ENCODE measurements around the gene OS9.
A peak's percentile ranks its signal among the peaks of the same experiment; 100 is the strongest.
"Not testable (repeated sequence)": the region's sequence is repeated elsewhere in the genome, so short reads cannot be mapped to it uniquely, and the experiment has no call there.

The OS9 gene

DNA sequence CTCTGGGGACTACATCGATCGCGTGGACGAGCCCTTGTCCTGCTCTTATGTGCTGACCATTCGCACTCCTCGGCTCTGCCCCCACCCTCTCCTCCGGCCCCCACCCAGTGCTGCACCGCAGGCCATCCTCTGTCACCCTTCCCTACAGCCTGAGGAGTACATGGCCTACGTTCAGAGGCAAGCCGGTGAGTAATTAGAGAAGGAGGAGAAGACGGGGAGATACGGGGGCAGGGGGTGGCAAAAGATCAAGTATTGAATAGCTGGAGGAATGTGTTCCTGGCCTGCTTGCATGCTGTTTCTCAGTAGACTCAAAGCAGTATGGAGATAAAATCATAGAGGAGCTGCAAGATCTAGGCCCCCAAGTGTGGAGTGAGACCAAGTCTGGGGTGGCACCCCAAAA is 21.9 kb downstream of the OS9 start:
- Mint-ChIP-seq H3K36me3 (peaks cover 91% of the 10 kb centered on the region), H3K27ac (peak overlapping the region; percentile 61), H3K9me3 (no peaks in the 10 kb centered on the region), H3K4me1 (peaks cover 5% of the 10 kb centered on the region), H3K4me3 (no peak overlapping the region)
- no peak for DNase-seq (ENCODE audit: low spot score in 2 of 2)
- ATAC-seq, result no peak

DNA sequence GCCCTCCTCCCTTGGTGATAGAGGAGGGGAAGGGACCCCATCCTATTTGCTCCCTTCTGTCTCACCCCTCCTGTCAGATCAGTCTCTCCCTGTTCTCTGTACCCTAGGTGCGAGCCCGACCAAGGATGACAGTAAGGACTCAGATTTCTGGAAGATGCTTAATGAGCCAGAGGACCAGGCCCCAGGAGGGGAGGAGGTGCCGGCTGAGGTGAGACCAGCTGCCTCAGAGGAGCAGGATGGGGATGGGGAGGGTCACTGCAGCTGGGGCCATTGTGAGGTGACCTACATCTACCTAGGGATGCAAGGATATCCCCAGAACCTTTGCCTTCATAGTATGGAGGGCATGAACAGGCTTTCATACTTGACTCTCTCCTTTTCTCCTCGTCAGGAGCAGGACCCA is 22.4 kb downstream of the OS9 start:
- Mint-ChIP-seq H3K4me3 (no peak overlapping the region), H3K36me3 (peaks cover 91% of the 10 kb centered on the region), H3K4me1 (peaks cover 5% of the 10 kb centered on the region), H3K27ac (peak overlapping the region; percentile 61), H3K9me3 (no peaks in the 10 kb centered on the region)
- ATAC-seq (no peak), DNase-seq (ENCODE audit: low spot score in 2 of 2) (no peak)

DNA sequence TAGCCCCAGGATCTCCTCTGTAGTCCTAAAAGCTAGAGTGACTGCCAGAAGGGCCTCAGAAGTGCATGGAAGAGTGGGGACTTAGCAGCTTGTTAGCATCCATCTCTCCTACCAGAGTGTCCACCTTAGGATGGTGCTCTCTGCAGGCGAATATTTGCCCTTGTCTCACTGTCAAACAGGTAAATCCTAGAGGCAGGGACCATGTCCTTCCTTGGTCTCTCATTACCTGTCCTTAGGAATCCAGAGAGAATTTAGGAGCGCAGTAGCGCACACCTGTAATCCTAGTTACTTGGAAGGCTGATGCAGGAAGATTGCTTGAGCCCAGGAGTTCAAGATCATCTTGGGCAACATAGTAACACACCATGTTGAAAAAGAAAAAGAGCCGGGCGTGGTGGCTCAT is 23.2 kb downstream of the OS9 start:
- H3K4me1 Mint-ChIP-seq, result peaks cover 12% of the 10 kb centered on the region
- peaks cover 91% of the 10 kb centered on the region for H3K36me3 Mint-ChIP-seq
- no peak for ATAC-seq
- H3K27ac Mint-ChIP-seq, result peak overlapping the region; percentile 72
- no peak for DNase-seq (ENCODE audit: low spot score in 2 of 2)
- no peak overlapping the region for H3K4me3 Mint-ChIP-seq
- H3K9me3 Mint-ChIP-seq, result no peaks in the 10 kb centered on the region

DNA sequence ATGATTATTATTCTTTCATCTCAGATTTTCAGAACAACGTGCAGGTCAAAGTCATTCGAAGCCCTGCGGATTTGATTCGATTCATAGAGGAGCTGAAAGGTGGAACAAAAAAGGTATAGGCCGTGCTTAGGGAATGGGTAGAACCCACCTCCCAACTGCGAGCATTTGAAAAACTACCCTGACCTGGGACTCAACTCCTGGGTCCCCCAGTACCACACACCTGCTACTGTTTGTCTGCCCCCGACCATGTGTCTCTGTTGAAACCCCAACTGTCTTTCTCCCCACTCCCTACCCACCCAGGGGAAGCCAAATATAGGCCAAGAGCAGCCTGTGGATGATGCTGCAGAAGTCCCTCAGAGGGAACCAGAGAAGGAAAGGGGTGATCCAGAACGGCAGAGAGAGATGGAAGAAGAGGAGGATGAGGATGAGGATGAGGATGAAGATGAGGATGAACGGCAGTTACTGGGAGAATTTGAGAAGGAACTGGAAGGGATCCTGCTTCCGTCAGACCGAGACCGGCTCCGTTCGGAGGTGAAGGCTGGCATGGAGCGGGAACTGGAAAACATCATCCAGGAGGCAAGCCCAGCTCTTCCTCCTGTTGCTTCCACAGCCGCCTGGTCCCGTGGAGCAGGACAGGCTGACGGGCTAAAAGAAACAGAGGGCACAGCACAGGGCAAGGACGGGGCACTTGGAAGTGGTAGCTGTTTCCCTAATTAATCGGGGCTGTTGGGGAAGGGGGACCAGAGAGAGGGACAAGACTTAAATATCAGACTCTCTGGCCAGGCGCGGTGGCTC is 24.1 kb downstream of the OS9 start:
- Mint-ChIP-seq H3K27ac (no peak overlapping the region), H3K36me3 (peaks cover 89% of the 10 kb centered on the region)

DNA sequence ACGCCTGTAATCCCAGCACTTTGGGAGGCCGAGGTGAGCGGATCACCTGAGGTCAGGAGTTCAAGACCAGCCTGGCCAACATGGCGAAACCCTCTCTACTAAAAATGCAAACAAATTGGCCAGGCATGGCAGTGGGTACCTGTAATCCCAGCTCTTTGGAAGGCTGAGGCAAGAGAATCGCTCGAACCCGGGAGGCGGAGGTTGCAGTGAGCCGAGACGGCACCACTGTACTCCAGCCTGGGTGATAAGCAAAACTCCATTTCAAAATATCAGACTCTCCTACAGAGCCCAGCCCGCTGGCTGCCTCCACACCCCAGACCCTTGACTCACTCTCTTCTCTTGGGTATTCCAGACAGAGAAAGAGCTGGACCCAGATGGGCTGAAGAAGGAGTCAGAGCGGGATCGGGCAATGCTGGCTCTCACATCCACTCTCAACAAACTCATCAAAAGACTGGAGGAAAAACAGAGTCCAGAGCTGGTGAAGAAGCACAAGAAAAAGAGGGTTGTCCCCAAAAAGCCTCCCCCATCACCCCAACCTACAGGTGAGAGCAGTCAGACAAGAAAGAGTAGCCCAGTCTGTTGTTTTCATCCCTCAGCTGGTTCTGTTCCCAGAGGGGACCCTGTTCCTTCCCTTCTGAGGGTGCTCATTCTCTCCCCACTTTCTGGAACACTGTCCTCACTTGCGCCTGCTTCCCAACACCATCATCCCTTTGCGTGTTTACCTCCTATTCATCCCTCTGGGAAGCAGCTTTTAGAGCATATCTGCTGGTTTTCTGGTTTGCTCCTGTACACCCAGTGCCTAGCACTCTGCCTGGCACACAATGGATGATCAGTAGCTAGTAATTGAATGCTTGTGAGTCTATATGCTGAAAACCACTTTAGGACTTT is 25.0 kb downstream of the OS9 start:
- peaks cover 89% of the 10 kb centered on the region for H3K36me3 Mint-ChIP-seq
- H3K4me3 Mint-ChIP-seq, result no peak overlapping the region
- H3K9me3 Mint-ChIP-seq, result no peaks in the 10 kb centered on the region
- DNase-seq (ENCODE audit: low spot score in 2 of 2), result no peak
- peaks cover 15% of the 10 kb centered on the region for H3K4me1 Mint-ChIP-seq
- no peak for ATAC-seq
- peak overlapping the region; percentile 73 for H3K27ac Mint-ChIP-seq

More for the DNA sequence above, 24.1 kb downstream of the OS9 start:
- ATAC-seq, result no peak
- Mint-ChIP-seq H3K9me3 (no peaks in the 10 kb centered on the region), H3K4me1 (peaks cover 12% of the 10 kb centered on the region), H3K4me3 (no peak overlapping the region)
- DNase-seq (ENCODE audit: low spot score in 2 of 2), result no peak

DNA sequence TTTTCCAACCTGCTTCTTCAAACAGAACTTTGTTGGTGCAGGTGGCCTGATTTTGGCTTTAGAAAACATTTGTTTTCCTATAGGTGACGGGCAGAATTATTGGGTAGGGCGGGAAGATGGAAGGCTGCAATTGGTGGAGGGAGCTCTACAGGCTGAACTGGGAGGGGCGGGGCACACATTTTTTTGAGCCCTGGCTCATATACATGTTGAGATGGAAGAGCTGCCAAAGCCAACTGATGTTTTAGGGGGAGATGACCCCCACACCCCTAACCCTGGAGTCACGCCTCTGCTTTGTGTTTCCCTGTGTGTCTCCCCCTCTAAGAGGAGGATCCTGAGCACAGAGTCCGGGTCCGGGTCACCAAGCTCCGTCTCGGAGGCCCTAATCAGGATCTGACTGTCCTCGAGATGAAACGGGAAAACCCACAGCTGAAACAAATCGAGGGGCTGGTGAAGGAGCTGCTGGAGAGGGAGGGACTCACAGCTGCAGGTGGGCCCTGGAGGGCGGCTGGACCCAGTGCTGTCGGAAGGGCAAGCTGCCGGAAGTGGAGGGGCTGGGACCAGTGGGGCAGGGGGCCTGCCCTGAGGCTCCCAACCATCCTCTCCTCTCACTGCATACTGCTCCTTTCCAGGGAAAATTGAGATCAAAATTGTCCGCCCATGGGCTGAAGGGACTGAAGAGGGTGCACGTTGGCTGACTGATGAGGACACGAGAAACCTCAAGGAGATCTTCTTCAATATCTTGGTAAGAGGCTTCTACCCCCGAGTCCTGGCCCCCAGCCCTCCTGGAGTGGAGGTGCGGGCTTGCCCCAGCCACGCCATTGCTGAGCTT is 26.1 kb downstream of the OS9 start:
- Mint-ChIP-seq H3K27ac (peak overlapping the region; percentile 73), H3K4me1 (peaks cover 23% of the 10 kb centered on the region), H3K4me3 (no peak overlapping the region), H3K9me3 (no peaks in the 10 kb centered on the region), H3K36me3 (peaks cover 89% of the 10 kb centered on the region)
- no peak for ATAC-seq
- DNase-seq (ENCODE audit: low spot score in 2 of 2), result no peak

DNA sequence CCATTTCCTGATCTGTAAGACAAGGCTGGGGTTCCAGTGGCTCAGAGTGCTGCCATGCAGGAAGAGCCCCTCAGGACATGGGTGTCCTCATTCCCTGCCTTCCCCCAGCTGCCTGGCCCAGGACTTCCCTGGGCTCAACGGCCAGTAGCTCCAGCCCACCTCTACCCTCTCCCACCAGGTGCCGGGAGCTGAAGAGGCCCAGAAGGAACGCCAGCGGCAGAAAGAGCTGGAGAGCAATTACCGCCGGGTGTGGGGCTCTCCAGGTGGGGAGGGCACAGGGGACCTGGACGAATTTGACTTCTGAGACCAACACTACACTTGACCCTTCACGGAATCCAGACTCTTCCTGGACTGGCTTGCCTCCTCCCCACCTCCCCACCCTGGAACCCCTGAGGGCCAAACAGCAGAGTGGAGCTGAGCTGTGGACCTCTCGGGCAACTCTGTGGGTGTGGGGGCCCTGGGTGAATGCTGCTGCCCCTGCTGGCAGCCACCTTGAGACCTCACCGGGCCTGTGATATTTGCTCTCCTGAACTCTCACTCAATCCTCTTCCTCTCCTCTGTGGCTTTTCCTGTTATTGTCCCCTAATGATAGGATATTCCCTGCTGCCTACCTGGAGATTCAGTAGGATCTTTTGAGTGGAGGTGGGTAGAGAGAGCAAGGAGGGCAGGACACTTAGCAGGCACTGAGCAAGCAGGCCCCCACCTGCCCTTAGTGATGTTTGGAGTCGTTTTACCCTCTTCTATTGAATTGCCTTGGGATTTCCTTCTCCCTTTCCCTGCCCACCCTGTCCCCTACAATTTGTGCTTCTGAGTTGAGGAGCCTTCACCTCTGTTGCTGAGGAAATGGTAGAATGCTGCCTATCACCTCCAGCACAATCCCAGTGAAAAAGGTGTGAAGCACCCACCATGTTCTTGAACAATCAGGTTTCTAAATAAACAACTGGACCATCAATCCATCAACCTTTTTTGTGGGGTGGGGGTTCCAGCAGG is 27.0 kb downstream of the OS9 start:
- H3K27ac Mint-ChIP-seq, result peak overlapping the region; percentile 73
- H3K36me3 Mint-ChIP-seq, result peaks cover 86% of the 10 kb centered on the region
- no peak for DNase-seq (ENCODE audit: low spot score in 2 of 2)
- no peak overlapping the region for H3K4me3 Mint-ChIP-seq
- peaks cover 30% of the 10 kb centered on the region for H3K4me1 Mint-ChIP-seq
- ATAC-seq, result no peak
- no peaks in the 10 kb centered on the region for H3K9me3 Mint-ChIP-seq

DNA sequence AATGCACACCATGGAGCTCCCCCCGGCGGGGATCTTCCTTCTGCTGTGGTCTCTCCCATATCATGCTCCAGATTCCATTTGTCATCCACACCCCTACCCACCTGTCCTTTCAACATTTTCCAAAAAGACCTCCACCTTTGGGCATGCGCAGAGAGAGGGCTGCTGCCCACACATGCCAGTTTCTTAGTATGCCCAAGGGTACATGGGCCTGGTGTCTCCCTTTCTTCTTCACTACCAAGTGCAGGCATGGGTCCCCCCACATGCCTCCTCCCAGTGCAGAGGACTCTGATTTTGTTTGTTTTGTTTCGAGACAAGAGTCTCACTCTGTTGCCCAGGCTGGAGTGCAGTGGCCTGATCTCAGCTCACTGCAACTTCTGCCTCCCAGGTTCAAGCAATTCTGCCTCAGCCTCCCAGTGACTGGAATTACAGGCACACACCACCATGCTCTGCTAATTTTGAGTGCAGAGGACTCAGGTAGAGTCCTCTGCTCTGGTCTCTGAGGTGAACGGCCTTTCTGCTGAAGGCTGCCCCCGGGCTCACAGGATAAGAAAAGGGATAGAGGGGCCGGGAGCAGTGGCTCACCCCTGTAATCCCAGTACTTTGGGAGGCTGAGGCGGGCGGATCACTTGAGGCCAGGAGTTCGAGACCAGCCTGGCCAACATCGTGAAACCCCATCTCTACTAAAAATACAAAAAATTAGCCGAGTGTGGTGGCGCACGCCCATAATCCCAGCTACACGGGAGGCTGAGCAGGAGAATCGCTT is 28.1 kb downstream of the OS9 start:
- Mint-ChIP-seq H3K4me1 (peaks cover 35% of the 10 kb centered on the region), H3K27ac (peak overlapping the region; percentile 73), H3K36me3 (peaks cover 86% of the 10 kb centered on the region)
- not testable (repeated sequence) for H3K9me3 Mint-ChIP-seq; ATAC-seq; H3K4me3 Mint-ChIP-seq; DNase-seq (ENCODE audit: low spot score in 2 of 2)

DNA sequence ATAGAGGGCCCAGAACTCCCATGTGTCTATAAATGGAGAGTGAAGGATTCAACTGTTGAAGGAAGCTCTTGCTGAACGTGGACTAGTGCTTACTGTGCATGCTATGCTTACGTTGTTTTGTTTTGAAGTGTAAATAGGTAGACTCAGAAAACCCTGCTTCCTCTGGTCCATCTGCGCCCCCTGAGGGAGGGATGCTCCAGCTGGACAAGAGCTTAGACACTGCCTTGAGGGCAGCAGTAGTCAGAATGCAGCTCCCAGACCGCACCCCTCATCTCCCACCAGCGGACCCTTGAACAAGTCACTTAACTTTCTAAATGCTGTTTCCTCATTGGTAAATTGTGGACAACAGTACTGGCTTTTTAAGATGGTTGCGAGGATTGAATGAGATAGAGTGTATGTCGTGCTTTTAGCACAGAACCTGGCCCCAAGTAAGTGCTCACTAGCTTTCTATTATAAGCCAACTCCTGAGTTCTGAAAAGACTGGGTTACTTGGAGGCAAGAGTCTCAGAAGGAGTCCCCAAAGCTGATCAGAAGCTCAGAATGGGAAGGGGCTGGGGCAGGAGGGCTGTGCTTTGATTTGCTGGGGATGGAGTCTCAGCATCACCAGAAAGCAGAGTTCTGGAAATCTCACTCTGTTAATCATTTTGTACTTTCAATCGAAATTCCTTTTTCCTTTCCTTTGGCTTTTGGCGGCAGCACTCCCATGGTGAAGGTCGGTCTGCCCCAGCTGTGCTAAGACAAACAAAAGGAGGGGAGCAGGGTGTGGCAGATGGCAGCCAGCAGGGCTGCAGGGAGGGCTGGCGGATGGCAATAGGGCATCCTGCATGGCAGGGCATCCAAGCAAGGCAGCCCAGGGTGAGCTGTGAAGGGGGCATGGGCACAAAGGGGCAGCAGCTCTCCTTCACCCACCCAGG is 29.0 kb downstream of the OS9 start:
- no peak for ATAC-seq

DNA sequence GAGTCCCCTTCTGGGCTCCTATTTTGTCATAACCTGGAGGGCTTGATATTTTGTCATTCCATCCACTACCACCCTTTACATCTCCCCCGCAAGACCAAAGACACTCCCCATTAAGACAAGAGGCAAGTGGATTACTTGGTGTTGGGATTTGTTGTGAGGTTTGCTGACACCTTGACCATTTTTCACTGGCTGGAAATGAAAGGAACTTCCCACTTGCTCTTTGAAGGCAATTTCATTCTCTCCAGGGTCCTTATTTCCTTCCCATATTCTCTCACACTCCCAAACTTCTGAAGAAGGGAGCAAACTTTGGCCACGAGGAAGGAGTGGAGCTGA is 29.7 kb downstream of the OS9 start:
- no peak for ATAC-seq
- Mint-ChIP-seq H3K36me3 (peaks cover 82% of the 10 kb centered on the region), H3K4me1 (peaks cover 40% of the 10 kb centered on the region), H3K9me3 (no peaks in the 10 kb centered on the region), H3K4me3 (no peak overlapping the region), H3K27ac (peak overlapping the region; percentile 83)
- DNase-seq (ENCODE audit: low spot score in 2 of 2), result no peak

More for the DNA sequence above, 29.0 kb downstream of the OS9 start:
- no peak for DNase-seq (ENCODE audit: low spot score in 2 of 2)
- H3K9me3 Mint-ChIP-seq, result no peaks in the 10 kb centered on the region
- peaks cover 82% of the 10 kb centered on the region for H3K36me3 Mint-ChIP-seq
- no peak overlapping the region for H3K4me3 Mint-ChIP-seq
- H3K27ac Mint-ChIP-seq, result peak overlapping the region; percentile 83
- H3K4me1 Mint-ChIP-seq, result peaks cover 39% of the 10 kb centered on the region

DNA sequence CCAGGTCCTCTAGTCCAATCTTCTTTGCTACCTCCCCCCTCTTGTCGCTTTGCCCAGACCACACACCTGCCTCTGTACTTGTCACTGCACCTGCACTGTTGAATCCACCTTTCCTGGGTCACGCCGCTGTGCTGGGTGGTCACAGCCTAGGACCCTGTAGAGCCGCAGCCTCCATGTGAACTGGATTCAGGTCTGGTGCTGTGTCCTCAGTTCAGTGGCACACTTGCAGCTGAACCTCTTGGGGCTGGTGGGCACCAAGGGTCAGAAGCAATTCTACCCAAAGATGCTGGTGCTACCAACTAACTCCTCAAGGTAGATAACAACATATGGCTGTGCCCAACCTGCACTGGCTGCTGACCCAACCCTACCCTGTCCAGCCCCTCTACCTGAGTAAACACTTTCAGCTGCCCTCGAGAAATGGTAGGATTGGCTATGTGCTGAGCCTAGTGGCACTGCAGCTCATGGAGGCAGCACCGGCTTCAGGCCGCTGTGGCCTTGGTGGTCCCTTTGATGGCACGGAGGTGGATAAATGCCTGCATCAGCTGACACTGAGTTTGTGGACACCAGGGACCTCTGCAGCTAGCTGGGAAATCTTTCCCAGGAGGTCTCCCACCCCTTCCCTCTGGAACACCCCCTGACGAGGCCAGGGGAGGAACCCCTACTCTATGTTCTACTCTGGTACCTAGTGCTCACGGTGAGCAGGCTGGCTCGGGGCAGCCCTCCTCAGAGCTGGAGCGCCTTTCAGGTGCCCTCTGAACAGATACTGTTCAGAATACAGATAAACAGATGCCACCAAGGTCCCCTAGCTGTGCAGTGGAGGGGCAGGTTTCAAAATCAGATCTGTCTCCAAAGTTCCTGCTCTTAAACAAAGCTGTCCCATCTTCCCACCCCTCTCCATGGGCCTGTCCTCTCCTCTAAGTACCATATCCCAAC is 30.3 kb downstream of the OS9 start:
- Mint-ChIP-seq H3K4me3 (no peak overlapping the region), H3K36me3 (peaks cover 82% of the 10 kb centered on the region), H3K9me3 (no peaks in the 10 kb centered on the region), H3K27ac (peak overlapping the region; percentile 83), H3K4me1 (peaks cover 37% of the 10 kb centered on the region)
- no peak for ATAC-seq
- DNase-seq (ENCODE audit: low spot score in 2 of 2), result no peak

All from stimulated activated effector memory CD8-positive, alpha-beta T cell treated with anti-CD3 and anti-CD28 coated beads, Interleukin-12 subunit alpha, Interleukin-12 subunit beta, amount 100 ng/mL, for 72 hours (primary cell).